NCI-H2171 treated with DMSO at 0.1 percent for 48 hours (cell line): Measurements from ENCODE around the gene EFCAB13.
A peak's percentile ranks its signal among the peaks of the same experiment; 100 is the strongest.
"Not testable (repeated sequence)": the region's sequence is repeated elsewhere in the genome, so short reads cannot be mapped to it uniquely, and the experiment has no call there.

Experiments used
- DNase-seq: peaks from one replicate; lab custom pipeline; 2025; lab: John Stamatoyannopoulos, UW

EFCAB13 gene

GRCh38 chr17:47325176-47325575 lies 1.4 kb downstream of the EFCAB13 start:
- DNase-seq = no peak

GRCh38 chr17:47330548-47330947 lies 6.8 kb downstream of the EFCAB13 start:
- no peak for DNase-seq

- no peak for DNase-seq
Observed at GRCh38 chr17:47332287-47332686, 8.5 kb downstream of the EFCAB13 start.

GRCh38 chr17:47335101-47335936 lies 11.6 kb downstream of the EFCAB13 start:
- DNase-seq = no peak

GRCh38 chr17:47338026-47338425 lies 14.3 kb downstream of the EFCAB13 start:
- DNase-seq = no peak

- DNase-seq = no peak
Observed at GRCh38 chr17:47352848-47353247, 29.1 kb downstream of the EFCAB13 start.

- no peak for DNase-seq
Observed at GRCh38 chr17:47358652-47359051, 34.9 kb downstream of the EFCAB13 start.

GRCh38 chr17:47363171-47363570 lies 39.4 kb downstream of the EFCAB13 start:
- DNase-seq = no peak

GRCh38 chr17:47367257-47367656 lies 43.5 kb downstream of the EFCAB13 start:
- no peak for DNase-seq

GRCh38 chr17:47368262-47368661 lies 44.5 kb downstream of the EFCAB13 start:
- DNase-seq = no peak

- DNase-seq = not testable (repeated sequence)
Observed at GRCh38 chr17:47370899-47371298, 47.1 kb downstream of the EFCAB13 start.

GRCh38 chr17:47373002-47373401 lies 49.2 kb downstream of the EFCAB13 start:
- DNase-seq = no peak

- DNase-seq = no peak
Observed at GRCh38 chr17:47376247-47376646, 52.5 kb downstream of the EFCAB13 start.

- DNase-seq = no peak
Observed at GRCh38 chr17:47388825-47389224, 65.1 kb downstream of the EFCAB13 start.

GRCh38 chr17:47397532-47398128 lies 73.9 kb downstream of the EFCAB13 start:
- not testable (repeated sequence) for DNase-seq

GRCh38 chr17:47400333-47400732 lies 76.6 kb downstream of the EFCAB13 start:
- no peak for DNase-seq

- DNase-seq = no peak
Observed at GRCh38 chr17:47401100-47401499, 77.3 kb downstream of the EFCAB13 start.

- no peak for DNase-seq
Observed at GRCh38 chr17:47404006-47404405, 80.3 kb downstream of the EFCAB13 start.

- DNase-seq = no peak
Observed at GRCh38 chr17:47404875-47405274, 81.1 kb downstream of the EFCAB13 start.

- no peak for DNase-seq
Observed at GRCh38 chr17:47413872-47414271, 90.1 kb downstream of the EFCAB13 start.

- no peak for DNase-seq
Observed at GRCh38 chr17:47414612-47415011, 90.9 kb downstream of the EFCAB13 start.

- DNase-seq = peak; percentile 5
Observed at GRCh38 chr17:47423406-47424295, 99.9 kb downstream of the EFCAB13 start.

- DNase-seq = not testable (repeated sequence)
Observed at GRCh38 chr17:47425233-47425632, 101.5 kb downstream of the EFCAB13 start.
